Stimulated activated effector memory CD8-positive, alpha-beta T cell treated with anti-CD3 and anti-CD28 coated beads, Interleukin-12 subunit alpha, Interleukin-12 subunit beta, amount 100 ng/mL, for 72 hours (primary cell): ENCODE data around the gene TTC23.

Source experiments
- ATAC-seq: fragments of 150-1000 bp; cut with Tn5 transposase; 2 replicates; pipeline ENCODE4 v1.10.0; 2021
- DNase-seq, 2 donors: peaks; one replicate each; pipeline ENCODE4 v3.0.0; 2021 to 2022; ENCODE audit warnings: low spot score in 2 of 2
- H3K27ac Mint-ChIP-seq: one replicate; pipeline ENCODE4 v1.8.0; 2022; ENCODE audit warnings: mild to moderate bottlenecking, mixed read lengths
- H3K36me3 Mint-ChIP-seq: one replicate; pipeline ENCODE4 v1.8.0; 2022; ENCODE audit warnings: mild to moderate bottlenecking, mixed read lengths
- H3K4me1 Mint-ChIP-seq: one replicate; pipeline ENCODE4 v1.8.0; 2022; ENCODE audit warnings: mixed read lengths
- H3K4me3 Mint-ChIP-seq: one replicate; pipeline ENCODE4 v1.8.0; 2022; ENCODE audit warnings: mild to moderate bottlenecking, mixed read lengths
- H3K9me3 Mint-ChIP-seq: one replicate; pipeline ENCODE4 v1.8.0; 2022; ENCODE audit warnings: mixed read lengths

TTC23 gene

GRCh38 chr15:99185414-99186130 lies 63.8 kb downstream of the TTC23 start:
- no peak overlapping the region for H3K27ac Mint-ChIP-seq
- no peak for ATAC-seq
- no peaks in the 10 kb centered on the region for H3K4me1 Mint-ChIP-seq
- DNase-seq: no peak
- no peak overlapping the region for H3K4me3 Mint-ChIP-seq
- no peaks in the 10 kb centered on the region for H3K36me3 Mint-ChIP-seq
- no peaks in the 10 kb centered on the region for H3K9me3 Mint-ChIP-seq

GRCh38 chr15:99182791-99183190 lies 66.6 kb downstream of the TTC23 start:
- Mint-ChIP-seq H3K27ac (no peak overlapping the region), H3K9me3 (no peaks in the 10 kb centered on the region), H3K4me3 (no peak overlapping the region), H3K36me3 (no peaks in the 10 kb centered on the region), H3K4me1 (no peaks in the 10 kb centered on the region)
- DNase-seq (no peak), ATAC-seq (no peak)

GRCh38 chr15:99181545-99181971 lies 67.8 kb downstream of the TTC23 start:
- no peak overlapping the region for H3K27ac Mint-ChIP-seq
- no peaks in the 10 kb centered on the region for H3K9me3 Mint-ChIP-seq
- no peak for ATAC-seq
- H3K4me3 Mint-ChIP-seq: no peak overlapping the region
- H3K36me3 Mint-ChIP-seq: no peaks in the 10 kb centered on the region
- DNase-seq: no peak
- no peaks in the 10 kb centered on the region for H3K4me1 Mint-ChIP-seq

GRCh38 chr15:99180964-99181306 lies 68.4 kb downstream of the TTC23 start:
- Mint-ChIP-seq H3K27ac (no peak overlapping the region), H3K4me3 (no peak overlapping the region)

GRCh38 chr15:99180086-99180963 lies 69.1 kb downstream of the TTC23 start:
- ATAC-seq (no peak), DNase-seq (no peak)
- Mint-ChIP-seq H3K36me3 (no peaks in the 10 kb centered on the region), H3K4me3 (no peak overlapping the region), H3K4me1 (no peaks in the 10 kb centered on the region), H3K27ac (no peak overlapping the region), H3K9me3 (no peaks in the 10 kb centered on the region)

More at GRCh38 chr15:99180964-99181306, 68.4 kb downstream of the TTC23 start:
- Mint-ChIP-seq H3K4me1 (no peaks in the 10 kb centered on the region), H3K36me3 (no peaks in the 10 kb centered on the region), H3K9me3 (no peaks in the 10 kb centered on the region)
- ATAC-seq (no peak), DNase-seq (no peak)

GRCh38 chr15:99177679-99178078 lies 71.7 kb downstream of the TTC23 start:
- Mint-ChIP-seq H3K36me3 (no peaks in the 10 kb centered on the region), H3K4me3 (no peak overlapping the region), H3K4me1 (no peaks in the 10 kb centered on the region), H3K9me3 (no peaks in the 10 kb centered on the region), H3K27ac (no peak overlapping the region)
- DNase-seq (no peak), ATAC-seq (no peak)

- H3K4me3 Mint-ChIP-seq: no peak overlapping the region
- no peaks in the 10 kb centered on the region for H3K36me3 Mint-ChIP-seq
- no peaks in the 10 kb centered on the region for H3K4me1 Mint-ChIP-seq
- ATAC-seq (no peak), DNase-seq (no peak)
- H3K9me3 Mint-ChIP-seq: no peaks in the 10 kb centered on the region
- no peak overlapping the region for H3K27ac Mint-ChIP-seq
These were observed 72.6 kb downstream of the TTC23 start for GRCh38 chr15:99176757-99177156.

GRCh38 chr15:99174567-99175395 lies 74.6 kb downstream of the TTC23 start:
- H3K27ac Mint-ChIP-seq: no peak overlapping the region
- no peaks in the 10 kb centered on the region for H3K36me3 Mint-ChIP-seq
- H3K4me1 Mint-ChIP-seq: no peaks in the 10 kb centered on the region
- no peaks in the 10 kb centered on the region for H3K9me3 Mint-ChIP-seq
- DNase-seq (peak in 1 of 2 donors; percentile 26), ATAC-seq (no peak)
- H3K4me3 Mint-ChIP-seq: no peak overlapping the region

- Mint-ChIP-seq H3K36me3 (no peaks in the 10 kb centered on the region), H3K9me3 (no peaks in the 10 kb centered on the region), H3K4me1 (no peaks in the 10 kb centered on the region), H3K27ac (no peak overlapping the region), H3K4me3 (no peak overlapping the region)
- ATAC-seq: no peak
- DNase-seq: peak in 1 of 2 donors; percentile 12
These were observed 76.4 kb downstream of the TTC23 start for GRCh38 chr15:99172989-99173388.

- peak in 1 of 2 donors; percentile 39 for DNase-seq
- H3K27ac Mint-ChIP-seq: no peak overlapping the region
- no peaks in the 10 kb centered on the region for H3K36me3 Mint-ChIP-seq
- H3K4me3 Mint-ChIP-seq: no peak overlapping the region
- no peaks in the 10 kb centered on the region for H3K4me1 Mint-ChIP-seq
- H3K9me3 Mint-ChIP-seq: no peaks in the 10 kb centered on the region
- no peak for ATAC-seq
These were observed 77.2 kb downstream of the TTC23 start for GRCh38 chr15:99172171-99172570.

GRCh38 chr15:99170476-99171065 lies 78.8 kb downstream of the TTC23 start:
- H3K36me3 Mint-ChIP-seq: no peaks in the 10 kb centered on the region
- ATAC-seq (no peak), DNase-seq (peak in 1 of 2 donors; percentile 38)
- H3K27ac Mint-ChIP-seq: no peak overlapping the region
- no peak overlapping the region for H3K4me3 Mint-ChIP-seq
- no peaks in the 10 kb centered on the region for H3K4me1 Mint-ChIP-seq
- no peaks in the 10 kb centered on the region for H3K9me3 Mint-ChIP-seq

- no peaks in the 10 kb centered on the region for H3K36me3 Mint-ChIP-seq
These were observed 79.5 kb downstream of the TTC23 start for GRCh38 chr15:99169769-99170311.

GRCh38 chr15:99168601-99169580 lies 80.5 kb downstream of the TTC23 start:
- no peak overlapping the region for H3K4me3 Mint-ChIP-seq
- no peaks in the 10 kb centered on the region for H3K9me3 Mint-ChIP-seq
- H3K27ac Mint-ChIP-seq: no peak overlapping the region
- ATAC-seq (peak; percentile 14), DNase-seq (peak in 1 of 2 donors; percentile 32)
- no peaks in the 10 kb centered on the region for H3K4me1 Mint-ChIP-seq
- no peaks in the 10 kb centered on the region for H3K36me3 Mint-ChIP-seq

More at GRCh38 chr15:99169769-99170311, 79.5 kb downstream of the TTC23 start:
- Mint-ChIP-seq H3K27ac (no peak overlapping the region), H3K9me3 (no peaks in the 10 kb centered on the region), H3K4me3 (no peak overlapping the region), H3K4me1 (no peaks in the 10 kb centered on the region)
- DNase-seq: peak in 1 of 2 donors; percentile 15
- ATAC-seq: no peak

- no peaks in the 10 kb centered on the region for H3K4me1 Mint-ChIP-seq
- H3K4me3 Mint-ChIP-seq: no peak overlapping the region
- H3K27ac Mint-ChIP-seq: peak overlapping the region; percentile 55
- no peaks in the 10 kb centered on the region for H3K9me3 Mint-ChIP-seq
- no peak for ATAC-seq
- peak in 1 of 2 donors; percentile 34 for DNase-seq
- no peaks in the 10 kb centered on the region for H3K36me3 Mint-ChIP-seq
These were observed 81.7 kb downstream of the TTC23 start for GRCh38 chr15:99167640-99168039.
